Endodermal cell (in vitro differentiated cells): Measurements from ENCODE around the gene MUC12. TPM values are rescaled to one million over a fixed set of nuclear protein-coding genes. Genes with fewer than 3 reads are reported as not detected.

ENCODE experiments used
- DNase-seq: peaks from one replicate; pipeline ENCODE4 v3.0.0-alpha.2; 2017
- H3K27ac ChIP-seq: 2 replicates; pipeline ENCODE4 v1.5.1; 2013; ENCODE audit warnings: mild to moderate bottlenecking, low read depth, low read length, moderate library complexity
- H3K27me3 ChIP-seq: 2 replicates; pipeline ENCODE4 v1.6.1; 2013; ENCODE audit warnings: mild to moderate bottlenecking, low read length, moderate library complexity; ENCODE audit not compliant: insufficient read depth, control insufficient read depth, poor library complexity, severe bottlenecking
- H3K36me3 ChIP-seq: 2 replicates; pipeline ENCODE4 v1.7.0; 2013; ENCODE audit warnings: mild to moderate bottlenecking, low read length, moderate library complexity; ENCODE audit not compliant: control insufficient read depth, insufficient read depth
- H3K4me1 ChIP-seq: one replicate; pipeline ENCODE4 v1.7.0; 2013; ENCODE audit warnings: low read length; ENCODE audit not compliant: control insufficient read depth, insufficient read depth
- H3K4me3 ChIP-seq: 2 replicates; pipeline ENCODE4 v1.5.1; 2013; ENCODE audit warnings: mild to moderate bottlenecking, low read length, moderate library complexity
- H3K9ac ChIP-seq: 2 replicates; pipeline ENCODE4 v1.6.1; 2013; ENCODE audit warnings: mild to moderate bottlenecking, low read length, moderate library complexity; ENCODE audit not compliant: poor library complexity, severe bottlenecking; ENCODE audit errors: extremely low read depth
- H3K9me3 ChIP-seq: 2 replicates; pipeline ENCODE4 v1.6.1; 2013; ENCODE audit warnings: mild to moderate bottlenecking, low read length, moderate library complexity; ENCODE audit not compliant: control insufficient read depth
- H3K27ac Mint-ChIP-seq: 2 replicates; pipeline ENCODE4 v1.8.0; 2020; ENCODE audit warnings: mixed read lengths
- H3K27me3 Mint-ChIP-seq: 2 replicates; pipeline ENCODE4 v1.8.0; 2021; ENCODE audit warnings: mild to moderate bottlenecking, mixed read lengths; ENCODE audit not compliant: insufficient read depth
- H3K36me3 Mint-ChIP-seq: 2 replicates; pipeline ENCODE4 v1.8.0; 2020; ENCODE audit warnings: low read depth, mixed read lengths
- H3K4me1 Mint-ChIP-seq: 2 replicates; pipeline ENCODE4 v1.8.0; 2020; ENCODE audit warnings: mixed read lengths
- H3K4me3 Mint-ChIP-seq: 2 replicates; pipeline ENCODE4 v1.8.0; 2020; ENCODE audit warnings: mild to moderate bottlenecking, moderate library complexity, mixed read lengths
- H3K9me3 Mint-ChIP-seq: 2 replicates; pipeline ENCODE4 v1.8.0; 2020; ENCODE audit warnings: mild to moderate bottlenecking, mixed read lengths
- WGBS, 2 experiments: methylation state at CpG; one replicate each; pipeline versions ENCODE4 v1.1.5 to v1.1.7; 2013; ENCODE audit warnings: missing lambda C conversion rate in 2 of 2, mixed read lengths in 1 of 2; ENCODE audit not compliant: insufficient coverage in 1 of 2, insufficient read length in 1 of 2; 5-methylcytosine and 5-hydroxymethylcytosine counted together
- total RNA-seq, 2 donors: library from RNA; stranded (reverse); fragmentation: NEBNext Ultra II Directional in 1 of 2; extraction: Animal tissue kit (Norgen Biotek cat#: 25700) in 1 of 2; gene quantifications; 2 replicates in 1 of 2; 3 replicates in 1 of 2; pipeline ENCODE4 v1.2.1, GENCODE V29; 2021
- TF ChIP-seq, protein P1 (sequence below): fragments of 200-600 bp; sonication (generic); conservative IDR thresholded peaks from 2 replicates; pipeline ENCODE4 v1.5.0; 2021; ENCODE audit warnings: antibody characterized with exemption, mild to moderate bottlenecking

MUC12 gene
- total RNA-seq, 2 donors from 2014 or later: 2.9 to 3.3 TPM

DNA sequence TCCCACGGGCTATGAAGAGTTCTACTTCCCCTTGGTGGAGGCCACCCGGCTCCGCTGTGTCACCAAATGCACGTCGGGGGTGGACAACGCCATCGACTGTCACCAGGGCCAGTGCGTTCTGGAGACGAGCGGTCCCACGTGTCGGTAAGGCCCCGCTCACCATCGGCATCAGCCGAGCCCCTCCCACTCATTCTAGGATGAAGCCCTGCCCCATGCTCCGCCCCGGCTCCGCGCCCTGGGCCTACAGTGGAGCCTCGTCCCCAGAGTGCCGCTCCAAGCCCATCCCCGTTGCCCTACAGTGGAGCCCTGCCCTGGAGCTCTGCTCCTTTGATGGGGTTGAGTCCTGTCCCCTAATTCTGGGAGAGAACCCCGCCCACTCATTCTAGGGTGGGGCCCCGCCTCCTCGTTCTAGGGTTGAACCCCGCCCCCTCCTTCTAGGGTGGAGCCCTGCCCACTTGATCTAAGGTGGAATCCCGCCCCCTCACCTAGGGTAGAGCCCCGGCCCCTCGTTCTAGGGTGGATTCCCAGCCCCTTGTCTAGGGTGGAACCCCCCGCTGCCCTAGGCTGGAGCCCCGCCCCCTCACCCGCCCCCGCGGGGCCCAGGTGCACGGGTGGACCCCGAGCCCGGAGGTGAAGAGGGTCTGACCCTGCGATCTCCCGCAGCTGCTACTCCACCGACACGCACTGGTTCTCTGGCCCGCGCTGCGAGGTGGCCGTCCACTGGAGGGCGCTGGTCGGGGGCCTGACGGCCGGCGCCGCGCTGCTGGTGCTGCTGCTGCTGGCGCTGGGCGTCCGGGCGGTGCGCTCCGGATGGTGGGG is 3.4 kb upstream of the MUC12 start:
- Histone ChIP-seq H3K27me3 (peaks cover 46% of the 10 kb centered on the region), H3K9me3 (no peaks in the 10 kb centered on the region), H3K4me3 (peak overlapping the region; percentile 82), H3K4me1 (peaks cover 9% of the 10 kb centered on the region), H3K36me3 (no peaks in the 10 kb centered on the region), H3K9ac (no peak overlapping the region), H3K27ac (no peak overlapping the region)
- DNase-seq: peak; percentile 100
- TF ChIP-seq, protein P1, sequence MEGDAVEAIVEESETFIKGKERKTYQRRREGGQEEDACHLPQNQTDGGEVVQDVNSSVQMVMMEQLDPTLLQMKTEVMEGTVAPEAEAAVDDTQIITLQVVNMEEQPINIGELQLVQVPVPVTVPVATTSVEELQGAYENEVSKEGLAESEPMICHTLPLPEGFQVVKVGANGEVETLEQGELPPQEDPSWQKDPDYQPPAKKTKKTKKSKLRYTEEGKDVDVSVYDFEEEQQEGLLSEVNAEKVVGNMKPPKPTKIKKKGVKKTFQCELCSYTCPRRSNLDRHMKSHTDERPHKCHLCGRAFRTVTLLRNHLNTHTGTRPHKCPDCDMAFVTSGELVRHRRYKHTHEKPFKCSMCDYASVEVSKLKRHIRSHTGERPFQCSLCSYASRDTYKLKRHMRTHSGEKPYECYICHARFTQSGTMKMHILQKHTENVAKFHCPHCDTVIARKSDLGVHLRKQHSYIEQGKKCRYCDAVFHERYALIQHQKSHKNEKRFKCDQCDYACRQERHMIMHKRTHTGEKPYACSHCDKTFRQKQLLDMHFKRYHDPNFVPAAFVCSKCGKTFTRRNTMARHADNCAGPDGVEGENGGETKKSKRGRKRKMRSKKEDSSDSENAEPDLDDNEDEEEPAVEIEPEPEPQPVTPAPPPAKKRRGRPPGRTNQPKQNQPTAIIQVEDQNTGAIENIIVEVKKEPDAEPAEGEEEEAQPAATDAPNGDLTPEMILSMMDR: peak; percentile 100
- Mint-ChIP-seq H3K27me3 (peaks cover 35% of the 10 kb centered on the region), H3K36me3 (no peaks in the 10 kb centered on the region), H3K27ac (peak overlapping the region; percentile 85), H3K9me3 (no peaks in the 10 kb centered on the region), H3K4me1 (peaks cover 24% of the 10 kb centered on the region), H3K4me3 (peak overlapping the region; percentile 69)
- WGBS, 2 experiments: 1 to 2% methylated on average over 34 to 58 of the region's 58 CpGs

DNA sequence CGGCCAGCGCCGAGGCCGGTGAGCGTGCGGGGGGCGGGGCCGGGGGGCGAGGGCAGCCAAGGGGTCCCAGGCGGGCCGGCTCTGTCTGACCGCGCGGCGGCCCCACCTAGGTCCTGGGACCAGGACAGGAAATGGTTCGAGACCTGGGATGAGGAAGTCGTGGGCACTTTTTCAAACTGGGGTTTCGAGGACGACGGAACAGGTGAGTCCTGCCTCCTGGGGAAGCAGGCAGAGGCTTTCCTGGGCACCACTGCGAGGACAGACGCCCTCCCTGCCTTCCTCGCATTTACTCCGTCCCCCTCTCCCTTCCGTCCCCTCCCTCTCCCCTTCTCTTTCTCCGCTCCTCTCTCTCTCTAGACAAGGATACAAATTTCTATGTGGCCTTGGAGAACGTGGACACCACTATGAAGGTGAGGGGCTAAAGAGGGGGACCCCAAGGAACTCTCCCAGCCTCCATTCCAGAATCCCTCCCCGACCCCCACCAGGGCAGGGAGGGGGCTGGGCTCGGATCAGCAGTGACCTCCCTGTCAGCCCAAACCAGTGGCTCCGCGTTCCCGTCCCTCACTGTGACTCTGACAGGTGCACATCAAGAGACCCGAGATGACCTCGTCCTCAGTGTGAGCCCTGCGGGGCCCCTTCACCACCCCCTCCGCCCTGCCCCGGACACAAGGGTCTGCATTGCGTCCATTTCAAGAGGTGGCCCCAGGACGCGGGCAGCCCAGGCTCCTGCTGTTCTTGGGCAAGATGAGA is 2.6 kb upstream of the MUC12 start:
- H3K27me3 Mint-ChIP-seq: peaks cover 35% of the 10 kb centered on the region
- H3K4me3 Mint-ChIP-seq: peak overlapping the region; percentile 69
- no peaks in the 10 kb centered on the region for H3K36me3 ChIP-seq
- H3K4me1 Mint-ChIP-seq: peaks cover 24% of the 10 kb centered on the region
- no peak overlapping the region for H3K9ac ChIP-seq
- peaks cover 9% of the 10 kb centered on the region for H3K4me1 ChIP-seq
- 20 to 23% methylated on average over 32 to 40 of the region's 40 CpGs for WGBS, 2 experiments
- peak overlapping the region; percentile 82 for H3K4me3 ChIP-seq
- H3K9me3 Mint-ChIP-seq: no peaks in the 10 kb centered on the region
- TF ChIP-seq, protein P1: peak; percentile 8
- H3K36me3 Mint-ChIP-seq: no peaks in the 10 kb centered on the region
- H3K27ac ChIP-seq: no peak overlapping the region
- no peak overlapping the region for H3K27ac Mint-ChIP-seq
- no peaks in the 10 kb centered on the region for H3K9me3 ChIP-seq
- DNase-seq: no peak
- peaks cover 43% of the 10 kb centered on the region for H3K27me3 ChIP-seq

DNA sequence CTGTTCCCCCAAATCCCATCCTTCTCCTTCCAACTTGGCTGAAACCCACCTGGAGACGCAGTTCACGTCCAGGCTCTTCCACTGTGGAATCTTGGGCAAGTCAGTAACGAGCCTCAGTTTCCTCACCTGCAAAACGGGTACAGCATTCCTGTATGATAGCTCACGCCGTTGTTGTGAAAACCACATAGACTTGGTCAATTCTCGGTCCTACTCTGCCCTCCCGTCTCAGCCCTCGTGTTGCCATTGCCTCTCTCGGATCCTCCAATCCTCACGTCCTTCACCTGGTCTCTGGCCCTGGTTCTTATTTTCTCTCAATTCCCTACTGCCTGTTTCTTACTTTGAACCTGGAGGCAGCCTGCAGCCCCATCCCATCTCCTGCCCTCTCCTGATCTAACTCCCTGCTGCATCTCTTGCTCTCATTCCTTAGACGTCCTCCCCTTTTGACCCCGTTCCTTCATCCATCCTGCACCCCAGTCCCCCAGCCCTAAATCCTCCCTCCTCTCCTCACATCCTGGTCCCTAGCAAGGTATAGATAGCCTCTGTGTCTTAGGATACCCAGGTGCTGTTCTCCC is 2.0 kb upstream of the MUC12 start:
- Histone ChIP-seq H3K4me3 (no peak overlapping the region), H3K4me1 (peaks cover 9% of the 10 kb centered on the region), H3K9me3 (no peaks in the 10 kb centered on the region), H3K27ac (no peak overlapping the region), H3K27me3 (peaks cover 43% of the 10 kb centered on the region), H3K9ac (no peak overlapping the region), H3K36me3 (no peaks in the 10 kb centered on the region)
- H3K4me1 Mint-ChIP-seq: peaks cover 24% of the 10 kb centered on the region
- H3K4me3 Mint-ChIP-seq: peak overlapping the region; percentile 69
- DNase-seq: peak; percentile 77
- TF ChIP-seq, protein P1: no peak
- no peaks in the 10 kb centered on the region for H3K36me3 Mint-ChIP-seq
- no peaks in the 10 kb centered on the region for H3K9me3 Mint-ChIP-seq
- WGBS, 2 experiments: 65 to 73% methylated on average over 13 of the region's 13 CpGs
- peaks cover 35% of the 10 kb centered on the region for H3K27me3 Mint-ChIP-seq
- H3K27ac Mint-ChIP-seq: no peak overlapping the region
